Glomerular visceral epithelial cell (primary cell): ENCODE data around the gene CXCL8.

ENCODE experiments used
- DNase-seq: peaks from one replicate; pipeline ENCODE4 v3.0.0-alpha.2; 2016; ENCODE audit errors: extremely low spot score

The CXCL8 gene

GRCh38 chr4:73718375-73719373 lies 21.7 kb upstream of the CXCL8 start:
- DNase-seq = peak; percentile 56

GRCh38 chr4:73721435-73721834 lies 18.9 kb upstream of the CXCL8 start:
- no peak for DNase-seq

DNA sequence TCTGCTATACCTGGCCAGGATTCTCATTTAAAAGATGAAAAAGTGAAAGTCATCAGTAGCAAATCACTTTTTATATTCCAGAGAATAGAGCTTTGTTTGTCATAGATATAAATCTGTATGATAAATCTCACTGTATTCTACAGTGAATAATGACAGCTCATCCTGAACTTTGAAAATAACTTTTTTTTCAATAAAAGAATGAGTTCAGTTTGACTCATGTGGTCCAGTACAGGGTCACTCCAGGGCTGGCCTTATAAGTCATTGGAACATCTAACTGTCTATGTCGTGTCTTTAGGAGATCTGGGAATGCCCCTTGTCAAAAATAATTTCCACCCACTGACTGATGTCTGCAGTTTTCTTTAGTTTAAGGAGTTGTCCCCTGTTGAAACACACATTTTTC lies 18.5 kb upstream of the CXCL8 start:
- no peak for DNase-seq

DNA sequence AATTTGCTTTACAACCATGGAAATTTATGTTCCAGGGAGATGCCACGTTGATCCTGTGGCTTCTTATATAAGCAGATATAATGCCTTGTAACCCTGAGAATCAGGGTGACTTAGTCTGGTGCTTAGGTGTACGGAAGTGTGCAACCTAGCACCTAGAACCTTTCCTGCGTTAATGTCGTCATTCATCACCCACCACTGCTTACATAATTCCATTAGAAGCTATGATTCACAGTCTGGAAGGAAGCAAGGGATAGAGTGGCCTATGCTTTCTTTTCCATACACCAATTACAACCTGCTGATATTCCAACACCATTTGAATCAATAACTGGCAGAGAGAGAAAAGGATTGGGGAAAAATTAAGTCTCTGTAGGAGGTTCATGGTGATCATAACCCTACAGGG lies 17.3 kb upstream of the CXCL8 start:
- DNase-seq = no peak

- no peak for DNase-seq
These were observed 16.4 kb upstream of the CXCL8 start for GRCh38 chr4:73723928-73724327.

GRCh38 chr4:73725510-73725909 lies 14.9 kb upstream of the CXCL8 start:
- no peak for DNase-seq

DNA sequence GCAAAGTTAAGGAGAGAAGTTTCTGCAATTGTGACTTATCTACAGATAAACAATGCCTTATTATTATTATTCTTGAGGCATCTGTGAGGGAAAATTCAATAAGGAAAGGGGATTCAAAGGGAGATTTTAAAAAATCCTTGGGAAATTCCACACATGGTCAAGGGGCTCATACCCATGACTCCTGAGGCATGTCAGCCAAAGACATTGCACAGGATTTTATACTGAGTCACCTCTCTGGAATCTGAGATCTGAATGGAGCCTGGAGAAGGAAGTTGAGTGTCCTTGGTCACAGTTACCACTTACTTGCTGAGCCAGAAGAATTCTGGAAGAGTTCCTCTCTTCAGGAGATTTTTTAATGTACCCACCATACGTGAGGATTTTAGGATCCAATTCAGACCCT lies 14.4 kb upstream of the CXCL8 start:
- peak; percentile 94 for DNase-seq

GRCh38 chr4:73727685-73728084 lies 12.7 kb upstream of the CXCL8 start:
- peak; percentile 88 for DNase-seq

GRCh38 chr4:73728091-73728741 lies 12.2 kb upstream of the CXCL8 start:
- DNase-seq = no peak

DNA sequence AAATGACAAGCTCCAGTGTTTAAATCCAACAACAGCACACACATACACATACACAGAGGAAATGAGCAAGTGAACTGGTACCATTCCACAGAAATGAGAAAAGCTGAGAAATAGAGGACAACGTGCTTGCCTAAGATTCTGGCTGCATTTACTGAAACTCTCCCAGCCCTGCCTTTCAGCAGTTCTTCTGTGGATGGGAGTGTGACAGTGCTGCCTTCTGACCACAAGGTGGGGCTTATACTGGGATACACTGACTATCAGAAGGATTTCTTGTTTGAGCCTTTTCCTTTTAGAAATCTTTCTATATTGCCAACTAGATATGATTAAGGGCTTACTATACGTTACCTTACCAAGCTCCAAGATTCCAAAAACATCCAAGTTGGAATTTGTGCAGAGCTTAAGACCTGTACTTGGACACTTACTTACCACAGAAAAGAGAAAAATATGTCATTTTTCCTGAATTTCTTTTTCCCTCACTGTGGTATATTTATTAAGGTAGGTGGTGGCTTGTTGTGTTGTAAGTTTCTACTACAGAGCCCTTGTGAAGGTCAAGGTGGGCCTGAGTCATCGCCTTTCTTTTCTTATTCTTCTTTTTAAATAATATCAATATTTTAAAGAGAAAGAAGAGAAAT lies 10.7 kb upstream of the CXCL8 start:
- peak; percentile 77 for DNase-seq

DNA sequence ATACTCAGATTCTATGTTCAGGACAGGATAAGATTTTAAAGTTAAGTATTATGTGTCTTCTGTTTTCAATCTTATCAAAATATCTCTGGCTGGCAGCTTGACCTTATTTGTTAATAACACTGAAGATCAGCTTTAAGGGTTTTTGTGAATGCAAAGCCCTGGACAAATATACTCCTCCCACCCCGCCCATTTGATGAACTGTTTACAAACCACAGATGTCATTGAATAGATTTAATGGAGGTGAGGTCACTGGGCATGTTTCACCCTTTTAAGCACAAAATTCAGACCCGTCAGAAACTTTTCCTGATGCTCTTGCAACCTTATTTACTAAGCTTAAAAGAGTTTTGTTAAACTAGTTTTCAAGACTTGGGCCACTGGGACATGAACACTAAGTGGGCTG lies 10.1 kb upstream of the CXCL8 start:
- DNase-seq = no peak

DNA sequence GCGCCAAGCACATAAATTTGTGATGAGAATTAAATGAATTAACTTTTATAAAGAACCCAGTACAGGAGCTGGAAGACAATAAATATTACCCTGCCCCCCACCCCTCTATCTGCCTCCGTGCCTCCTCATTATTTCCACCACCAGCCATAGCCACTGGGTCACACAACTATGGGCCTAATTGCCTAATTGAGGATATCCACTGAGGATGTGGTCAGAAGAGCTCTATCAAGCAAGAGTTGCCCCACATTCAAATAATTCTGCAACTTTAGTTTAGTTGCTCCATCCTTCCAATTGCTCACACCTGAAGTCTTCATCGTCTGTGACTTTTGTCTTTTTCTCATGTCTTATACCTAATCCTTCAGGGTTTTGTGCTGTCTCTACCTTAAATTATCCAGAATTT lies 9.5 kb upstream of the CXCL8 start:
- DNase-seq = no peak

GRCh38 chr4:73731968-73732610 lies 8.3 kb upstream of the CXCL8 start:
- no peak for DNase-seq

- DNase-seq = no peak
These were observed 7.5 kb upstream of the CXCL8 start for GRCh38 chr4:73732759-73733431.

DNA sequence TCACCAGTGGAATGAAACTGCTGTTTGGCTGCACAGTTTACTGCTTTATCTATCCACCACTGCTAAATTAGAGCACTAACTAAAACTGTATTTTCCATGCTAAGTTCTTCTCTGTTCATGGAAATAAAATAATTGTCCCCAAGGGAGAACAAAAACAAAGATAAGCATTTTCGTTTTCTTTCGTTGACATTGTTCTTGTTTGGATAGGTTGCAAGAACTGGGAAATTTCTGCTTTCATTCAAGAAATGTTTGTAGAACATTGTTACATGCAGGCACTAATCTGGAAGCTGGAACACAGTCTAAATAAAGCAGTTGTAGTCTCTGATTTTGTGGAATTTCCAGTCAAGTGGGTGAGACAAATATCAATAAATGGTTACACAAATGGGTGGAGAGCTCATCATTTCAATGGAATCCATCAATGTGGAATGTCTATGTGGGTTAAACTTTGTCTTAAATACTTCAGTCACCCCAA lies 5.8 kb upstream of the CXCL8 start:
- DNase-seq = no peak

- no peak for DNase-seq
These were observed 5.1 kb upstream of the CXCL8 start for GRCh38 chr4:73735231-73735630.

DNA sequence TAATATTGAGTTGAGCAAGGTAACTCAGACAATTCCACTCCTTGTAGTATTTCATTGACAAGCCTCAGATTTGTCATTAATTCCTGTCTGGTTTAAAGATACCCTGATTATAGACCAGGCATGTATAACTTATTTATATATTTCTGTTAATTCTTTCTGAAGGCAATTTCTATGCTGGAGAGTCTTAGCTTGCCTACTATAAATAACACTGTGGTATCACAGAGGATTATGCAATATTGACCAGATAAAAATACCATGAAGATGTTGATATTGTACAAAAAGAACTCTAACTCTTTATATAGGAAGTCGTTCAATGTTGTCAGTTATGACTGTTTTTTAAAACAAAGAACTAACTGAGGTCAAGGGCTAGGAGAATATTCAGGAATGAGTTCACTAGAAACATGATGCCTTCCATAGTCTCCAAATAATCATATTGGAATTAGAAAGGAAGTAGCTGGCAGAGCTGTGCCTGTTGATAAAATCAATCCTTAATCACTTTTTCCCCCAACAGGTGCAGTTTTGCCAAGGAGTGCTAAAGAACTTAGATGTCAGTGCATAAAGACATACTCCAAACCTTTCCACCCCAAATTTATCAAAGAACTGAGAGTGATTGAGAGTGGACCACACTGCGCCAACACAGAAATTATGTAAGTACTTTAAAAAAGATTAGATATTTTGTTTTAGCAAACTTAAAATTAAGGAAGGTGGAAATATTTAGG lies 821 bp downstream of the CXCL8 start:
- no peak for DNase-seq

DNA sequence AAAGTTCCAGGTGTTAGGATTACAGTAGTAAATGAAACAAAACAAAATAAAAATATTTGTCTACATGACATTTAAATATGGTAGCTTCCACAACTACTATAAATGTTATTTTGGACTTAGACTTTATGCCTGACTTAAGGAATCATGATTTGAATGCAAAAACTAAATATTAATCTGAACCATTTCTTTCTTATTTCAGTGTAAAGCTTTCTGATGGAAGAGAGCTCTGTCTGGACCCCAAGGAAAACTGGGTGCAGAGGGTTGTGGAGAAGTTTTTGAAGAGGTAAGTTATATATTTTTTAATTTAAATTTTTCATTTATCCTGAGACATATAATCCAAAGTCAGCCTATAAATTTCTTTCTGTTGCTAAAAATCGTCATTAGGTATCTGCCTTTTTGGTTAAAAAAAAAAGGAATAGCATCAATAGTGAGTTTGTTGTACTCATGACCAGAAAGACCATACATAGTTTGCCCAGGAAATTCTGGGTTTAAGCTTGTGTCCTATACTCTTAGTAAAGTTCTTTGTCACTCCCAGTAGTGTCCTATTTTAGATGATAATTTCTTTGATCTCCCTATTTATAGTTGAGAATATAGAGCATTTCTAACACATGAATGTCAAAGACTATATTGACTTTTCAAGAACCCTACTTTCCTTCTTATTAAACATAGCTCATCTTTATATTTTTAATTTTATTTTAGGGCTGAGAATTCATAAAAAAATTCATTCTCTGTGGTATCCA lies 1.6 kb downstream of the CXCL8 start:
- DNase-seq = no peak

- DNase-seq = no peak
These were observed 2.3 kb downstream of the CXCL8 start for GRCh38 chr4:73742490-73743160.
